WTC11 (cell line): Measurements from ENCODE around the gene ERMP1. TPM values are rescaled to one million over a fixed set of nuclear protein-coding genes. Genes with fewer than 3 reads are reported as not detected.

ENCODE experiments used
- ATAC-seq: fragments of 200-7000 bp; cut with Tn5 transposase; 2 replicates; pipeline ENCODE4 v1.10.0; 2021; ENCODE audit warnings: mild to moderate bottlenecking, moderate library complexity
- CTCF ChIA-PET: fragments of 300-600 bp; sonication (Branson Sonifier 250); formaldehyde crosslinking; loops from one replicate; lab custom pipeline; 2021; ENCODE audit warnings: antibody characterized with exemption; lab: Charles Lee
- POLR2A ChIA-PET: fragments of 350-600 bp; sonication (Branson Sonifier 250); formaldehyde crosslinking; loops from one replicate; lab custom pipeline; 2021; ENCODE audit warnings: antibody characterized with exemption; lab: Charles Lee
- DNase-seq: peaks from one replicate; pipeline ENCODE4 v3.0.0; 2021; ENCODE audit warnings: low spot score
- H3K27ac Mint-ChIP-seq: 2 replicates; pipeline ENCODE4 v1.8.0; 2021; ENCODE audit warnings: mixed read lengths
- H3K27me3 Mint-ChIP-seq: 2 replicates; pipeline ENCODE4 v1.8.0; 2021; ENCODE audit warnings: low read depth, mild to moderate bottlenecking, moderate library complexity, mixed read lengths
- H3K36me3 Mint-ChIP-seq: 2 replicates; pipeline ENCODE4 v1.8.0; 2021; ENCODE audit warnings: mixed read lengths
- H3K4me1 Mint-ChIP-seq: 2 replicates; pipeline ENCODE4 v1.8.0; 2022; ENCODE audit warnings: mixed read lengths
- H3K4me3 Mint-ChIP-seq: 2 replicates; pipeline ENCODE4 v1.8.0; 2021; ENCODE audit warnings: mild to moderate bottlenecking, moderate library complexity, mixed read lengths
- H3K9me3 Mint-ChIP-seq: 2 replicates; pipeline ENCODE4 v1.8.0; 2021; ENCODE audit warnings: mixed read lengths
- CREM ChIP-seq: sonication (generic); formaldehyde crosslinking; IDR thresholded peaks from 2 replicates; pipeline ENCODE4 v1.8.1; 2022; ENCODE audit warnings: mild to moderate bottlenecking, missing genetic modification reagents, moderate library complexity
- EMX1 ChIP-seq: fragments of 250-450 bp; sonication (Bioruptor Pico); IDR thresholded peaks from 2 replicates; pipeline ENCODE4 v1.8.0; 2021; ENCODE audit warnings: mild to moderate bottlenecking
- FOXK1 ChIP-seq: sonication (generic); formaldehyde crosslinking; IDR thresholded peaks from 2 replicates; pipeline ENCODE4 v1.8.0; 2022; ENCODE audit warnings: mild to moderate bottlenecking, moderate library complexity, missing genetic modification reagents
- FOXP1 ChIP-seq: sonication (generic); formaldehyde crosslinking; IDR thresholded peaks from 2 replicates; pipeline ENCODE4 v1.8.0; 2022; ENCODE audit warnings: missing genetic modification reagents, mild to moderate bottlenecking, moderate library complexity, borderline replicate concordance
- GTF2I ChIP-seq: fragments of 250-450 bp; sonication (Bioruptor Pico); conservative IDR thresholded peaks from 2 replicates; pipeline ENCODE4 v1.4.0; 2021; ENCODE audit warnings: mild to moderate bottlenecking
- HMGA2 ChIP-seq: fragments of 250-450 bp; sonication (Bioruptor Pico); IDR thresholded peaks from 2 replicates; pipeline ENCODE4 v1.4.0; 2021; ENCODE audit warnings: mild to moderate bottlenecking, moderate library complexity
- NR3C1 ChIP-seq: sonication (generic); formaldehyde crosslinking; conservative IDR thresholded peaks from 2 replicates; pipeline ENCODE4 v1.8.1; 2023; ENCODE audit warnings: low read depth, mild to moderate bottlenecking, missing genetic modification reagents
- PRRX2 ChIP-seq: fragments of 250-450 bp; sonication (Bioruptor Pico); IDR thresholded peaks from 2 replicates; pipeline ENCODE4 v1.8.0; 2021; ENCODE audit warnings: mild to moderate bottlenecking
- SMAD3 ChIP-seq: sonication (generic); formaldehyde crosslinking; IDR thresholded peaks from 2 replicates; pipeline ENCODE4 v1.8.0; 2022; ENCODE audit warnings: missing genetic modification reagents, mild to moderate bottlenecking, borderline replicate concordance
- SMAD4 ChIP-seq: sonication (generic); formaldehyde crosslinking; IDR thresholded peaks from 2 replicates; pipeline ENCODE4 v1.8.0; 2022; ENCODE audit warnings: mild to moderate bottlenecking, missing genetic modification reagents
- TEAD1 ChIP-seq: sonication (generic); formaldehyde crosslinking; IDR thresholded peaks from 2 replicates; pipeline ENCODE4 v1.8.0; 2022; ENCODE audit warnings: mild to moderate bottlenecking, missing genetic modification reagents
- TEAD4 ChIP-seq: sonication (generic); formaldehyde crosslinking; IDR thresholded peaks from 2 replicates; pipeline ENCODE4 v1.8.0; 2022; ENCODE audit warnings: mild to moderate bottlenecking, missing genetic modification reagents
- ZNF232 ChIP-seq: sonication (generic); formaldehyde crosslinking; IDR thresholded peaks from 2 replicates; pipeline ENCODE4 v1.8.0; 2022; ENCODE audit warnings: mild to moderate bottlenecking, missing genetic modification reagents
- ZNF263 ChIP-seq: sonication (generic); formaldehyde crosslinking; IDR thresholded peaks from 2 replicates; pipeline ENCODE4 v1.8.1; 2022; ENCODE audit warnings: low read depth, mild to moderate bottlenecking, moderate library complexity, missing genetic modification reagents
- ZNF281 ChIP-seq: sonication (generic); formaldehyde crosslinking; IDR thresholded peaks from 2 replicates; pipeline ENCODE4 v1.8.0; 2023; ENCODE audit warnings: mild to moderate bottlenecking, missing genetic modification reagents
- total RNA-seq: library from RNA; stranded (reverse); gene quantifications from 3 replicates; pipeline ENCODE4 v1.2.3, GENCODE V29; 2021
- TF ChIP-seq, protein P1 (sequence below): sonication (generic); formaldehyde crosslinking; conservative IDR thresholded peaks from 2 replicates; pipeline ENCODE4 v1.8.1; 2023; ENCODE audit warnings: mild to moderate bottlenecking, low read depth, missing genetic modification reagents, moderate library complexity
- TF ChIP-seq, protein P2 (sequence below): fragments of 250-450 bp; sonication (Bioruptor Pico); IDR thresholded peaks from 2 replicates; pipeline ENCODE4 v1.9.0; 2021; ENCODE audit warnings: moderate library complexity, mild to moderate bottlenecking, inconsistent platforms, borderline replicate concordance
- TF ChIP-seq, protein P3 (sequence below): fragments of 250-450 bp; sonication (Bioruptor Pico); conservative IDR thresholded peaks from 2 replicates; pipeline ENCODE4 v1.9.0; 2021; ENCODE audit warnings: mild to moderate bottlenecking
- TF ChIP-seq, protein P4 (sequence below): fragments of 250-450 bp; sonication (Bioruptor Pico); IDR thresholded peaks from 2 replicates; pipeline ENCODE4 v2.1.2; 2022; ENCODE audit warnings: mild to moderate bottlenecking, moderate library complexity

ERMP1 gene
- total RNA-seq, 1 experiment from 2014 or later = 25.4 TPM

DNA sequence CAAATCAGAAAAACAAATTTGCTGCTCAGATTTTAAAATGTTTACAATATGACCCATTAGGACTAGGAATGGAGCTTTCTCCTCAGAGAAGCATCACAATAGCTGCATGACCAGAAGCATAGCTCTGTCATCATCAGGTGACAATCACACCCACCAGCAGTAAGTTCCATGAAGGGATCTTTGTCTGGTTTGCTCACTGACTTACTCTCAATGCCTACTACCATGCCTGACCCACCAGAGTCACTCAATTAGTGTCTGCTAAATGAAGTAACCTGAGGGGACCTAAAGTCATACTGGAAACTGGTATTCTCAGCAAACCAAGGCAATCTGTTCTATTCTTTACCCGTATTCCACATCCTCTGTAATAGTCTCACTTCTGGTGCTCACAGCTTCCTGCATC, 7.7 kb downstream of the ERMP1 start (continued):
- TF ChIP-seq, protein P1, sequence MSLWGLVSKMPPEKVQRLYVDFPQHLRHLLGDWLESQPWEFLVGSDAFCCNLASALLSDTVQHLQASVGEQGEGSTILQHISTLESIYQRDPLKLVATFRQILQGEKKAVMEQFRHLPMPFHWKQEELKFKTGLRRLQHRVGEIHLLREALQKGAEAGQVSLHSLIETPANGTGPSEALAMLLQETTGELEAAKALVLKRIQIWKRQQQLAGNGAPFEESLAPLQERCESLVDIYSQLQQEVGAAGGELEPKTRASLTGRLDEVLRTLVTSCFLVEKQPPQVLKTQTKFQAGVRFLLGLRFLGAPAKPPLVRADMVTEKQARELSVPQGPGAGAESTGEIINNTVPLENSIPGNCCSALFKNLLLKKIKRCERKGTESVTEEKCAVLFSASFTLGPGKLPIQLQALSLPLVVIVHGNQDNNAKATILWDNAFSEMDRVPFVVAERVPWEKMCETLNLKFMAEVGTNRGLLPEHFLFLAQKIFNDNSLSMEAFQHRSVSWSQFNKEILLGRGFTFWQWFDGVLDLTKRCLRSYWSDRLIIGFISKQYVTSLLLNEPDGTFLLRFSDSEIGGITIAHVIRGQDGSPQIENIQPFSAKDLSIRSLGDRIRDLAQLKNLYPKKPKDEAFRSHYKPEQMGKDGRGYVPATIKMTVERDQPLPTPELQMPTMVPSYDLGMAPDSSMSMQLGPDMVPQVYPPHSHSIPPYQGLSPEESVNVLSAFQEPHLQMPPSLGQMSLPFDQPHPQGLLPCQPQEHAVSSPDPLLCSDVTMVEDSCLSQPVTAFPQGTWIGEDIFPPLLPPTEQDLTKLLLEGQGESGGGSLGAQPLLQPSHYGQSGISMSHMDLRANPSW = no peak
- no peak for TF ChIP-seq SMAD4 (CRISPR knock-in tag)
- TF ChIP-seq FOXP1 (CRISPR knock-in tag) = no peak

DNA sequence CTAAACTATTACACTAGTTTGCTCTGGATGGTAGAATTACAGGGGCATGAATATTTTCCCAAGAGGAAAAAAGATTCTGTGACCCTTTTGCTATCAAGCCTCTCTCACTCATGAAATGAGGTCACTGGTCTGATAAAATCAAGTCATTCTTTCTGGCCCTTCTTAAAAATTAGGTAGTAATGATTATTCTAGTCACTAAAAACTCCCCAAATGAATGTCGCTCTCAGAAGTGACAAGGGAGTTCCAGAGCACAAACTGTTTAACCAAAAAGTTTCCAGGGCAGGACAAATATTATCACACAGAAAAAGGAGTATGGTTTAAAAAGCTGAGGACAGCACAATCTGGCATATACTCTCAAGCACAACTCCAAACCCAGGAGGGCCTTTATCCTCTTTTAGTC, 12.5 kb downstream of the ERMP1 start:
- Mint-ChIP-seq H3K27me3 (no peaks in the 10 kb centered on the region), H3K27ac (no peak overlapping the region), H3K9me3 (no peaks in the 10 kb centered on the region), H3K4me3 (no peak overlapping the region), H3K36me3 (peaks cover 27% of the 10 kb centered on the region), H3K4me1 (no peaks in the 10 kb centered on the region)
- no peak for ATAC-seq
- ChIA-PET CTCF (interaction anchor here (1.7 kb wide), 1 partner anchor 13 kb away, joined by 5 read pairs; the partner anchor contains the start of gene ERMP1), POLR2A (no interaction called here)
- no peak for TF ChIP-seq NR3C1 (CRISPR knock-in tag)
- no peak for TF ChIP-seq TEAD1 (CRISPR knock-in tag)
- no peak for TF ChIP-seq TEAD4 (CRISPR knock-in tag)
- TF ChIP-seq ZNF263 (CRISPR knock-in tag) = no peak
- TF ChIP-seq, protein P2, sequence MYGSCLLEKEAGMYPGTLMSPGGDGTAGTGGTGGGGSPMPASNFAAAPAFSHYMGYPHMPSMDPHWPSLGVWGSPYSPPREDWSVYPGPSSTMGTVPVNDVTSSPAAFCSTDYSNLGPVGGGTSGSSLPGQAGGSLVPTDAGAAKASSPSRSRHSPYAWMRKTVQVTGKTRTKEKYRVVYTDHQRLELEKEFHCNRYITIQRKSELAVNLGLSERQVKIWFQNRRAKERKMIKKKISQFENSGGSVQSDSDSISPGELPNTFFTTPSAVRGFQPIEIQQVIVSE (CRISPR knock-in tag) = no peak
- TF ChIP-seq GTF2I (CRISPR knock-in tag) = no peak
- TF ChIP-seq PRRX2 = no peak
- TF ChIP-seq, protein P3, sequence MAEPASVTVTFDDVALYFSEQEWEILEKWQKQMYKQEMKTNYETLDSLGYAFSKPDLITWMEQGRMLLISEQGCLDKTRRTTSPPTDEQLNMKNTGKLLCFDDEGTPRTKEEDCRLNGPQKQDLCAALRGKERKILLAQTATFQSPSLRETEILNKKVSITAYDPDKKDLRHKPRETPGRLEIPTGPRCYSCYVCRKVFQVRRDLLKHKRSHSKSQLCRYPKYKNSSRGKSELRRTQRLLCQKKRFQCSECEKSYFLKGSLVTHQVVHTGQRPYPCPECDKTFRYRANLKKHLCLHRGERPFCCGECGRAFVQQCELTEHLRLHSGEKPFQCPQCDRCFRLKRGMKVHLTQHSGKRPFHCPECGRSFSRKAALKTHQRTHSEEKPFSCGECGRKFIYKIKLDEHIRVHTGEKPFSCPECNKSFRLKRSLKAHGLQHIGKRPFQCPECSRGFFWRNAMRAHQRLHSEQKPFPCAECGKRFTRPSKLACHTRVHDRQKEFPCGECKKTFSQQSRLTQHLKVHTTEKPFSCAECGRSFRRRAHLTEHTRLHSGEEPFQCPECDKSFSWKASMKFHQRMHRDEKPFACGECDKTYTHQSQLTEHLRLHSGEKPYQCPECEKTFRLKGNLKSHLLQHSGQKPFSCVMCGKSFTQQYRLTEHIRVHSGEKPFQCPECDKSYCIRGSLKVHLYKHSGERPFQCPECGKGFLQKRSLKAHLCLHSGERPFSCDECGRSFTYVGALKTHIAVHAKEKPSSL (CRISPR knock-in tag) = no peak
- DNase-seq = no peak

GRCh38 chr9:5819174-5819573, 13.7 kb downstream of the ERMP1 start:
- no peak for DNase-seq
- TF ChIP-seq FOXK1 (no peak), ZNF281 (CRISPR knock-in tag) (no peak), HMGA2 (no peak), CREM (no peak), ZNF232 (CRISPR knock-in tag) (no peak), EMX1 (CRISPR knock-in tag) (no peak), SMAD3 (CRISPR knock-in tag) (no peak)
- TF ChIP-seq, protein P4, sequence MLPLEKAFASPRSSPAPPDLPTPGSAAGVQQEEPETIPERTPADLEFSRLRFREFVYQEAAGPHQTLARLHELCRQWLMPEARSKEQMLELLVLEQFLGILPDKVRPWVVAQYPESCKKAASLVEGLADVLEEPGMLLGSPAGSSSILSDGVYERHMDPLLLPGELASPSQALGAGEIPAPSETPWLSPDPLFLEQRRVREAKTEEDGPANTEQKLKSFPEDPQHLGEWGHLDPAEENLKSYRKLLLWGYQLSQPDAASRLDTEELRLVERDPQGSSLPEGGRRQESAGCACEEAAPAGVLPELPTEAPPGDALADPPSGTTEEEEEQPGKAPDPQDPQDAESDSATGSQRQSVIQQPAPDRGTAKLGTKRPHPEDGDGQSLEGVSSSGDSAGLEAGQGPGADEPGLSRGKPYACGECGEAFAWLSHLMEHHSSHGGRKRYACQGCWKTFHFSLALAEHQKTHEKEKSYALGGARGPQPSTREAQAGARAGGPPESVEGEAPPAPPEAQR (CRISPR knock-in tag) = no peak
- TF ChIP-seq, protein P3 (CRISPR knock-in tag) = no peak
- ChIA-PET POLR2A (no interaction called here), CTCF (no interaction called here)
- ATAC-seq = no peak
- Mint-ChIP-seq H3K27me3 (no peaks in the 10 kb centered on the region), H3K4me1 (no peaks in the 10 kb centered on the region), H3K36me3 (peaks cover 21% of the 10 kb centered on the region), H3K9me3 (no peaks in the 10 kb centered on the region), H3K27ac (no peak overlapping the region), H3K4me3 (no peak overlapping the region)
